Measurements from ENCODE around the gene HBA1.
"Not testable (repeated sequence)": the region's sequence is repeated elsewhere in the genome, so short reads cannot be mapped to it uniquely, and the experiment has no call there.

HBA1 gene

GRCh38 chr16:173211-173854 is 3.1 kb upstream of the HBA1 start:
- H3K4me3 ChIP-seq (ENCODE audit: low read depth, low read length); DNase-seq (ENCODE audit: low read depth): not testable (repeated sequence)

GRCh38 chr16:173928-174769 is 2.3 kb upstream of the HBA1 start:
- not testable (repeated sequence) for H3K4me3 ChIP-seq (ENCODE audit: low read depth, low read length); DNase-seq (ENCODE audit: low read depth)

- no peak overlapping the region for H3K4me3 ChIP-seq (ENCODE audit: low read depth, low read length)
- DNase-seq (ENCODE audit: low read depth) = no peak
Observed at GRCh38 chr16:175011-175949, 1.2 kb upstream of the HBA1 start.

- DNase-seq (ENCODE audit: low read depth); H3K4me3 ChIP-seq (ENCODE audit: low read depth, low read length): not testable (repeated sequence)
Observed at GRCh38 chr16:176006-176405, 474 bp upstream of the HBA1 start.

GRCh38 chr16:177394-177822 is 928 bp downstream of the HBA1 start:
- DNase-seq (ENCODE audit: low read depth) = no peak
- no peak overlapping the region for H3K4me3 ChIP-seq (ENCODE audit: low read depth, low read length)

- DNase-seq (ENCODE audit: low read depth) = no peak
Observed at GRCh38 chr16:177981-178667, 1.6 kb downstream of the HBA1 start.

GRCh38 chr16:178668-179015 is 2.2 kb downstream of the HBA1 start:
- no peak for DNase-seq (ENCODE audit: low read depth)
- H3K4me3 ChIP-seq (ENCODE audit: low read depth, low read length) = no peak overlapping the region

More at GRCh38 chr16:177981-178667, 1.6 kb downstream of the HBA1 start:
- no peak overlapping the region for H3K4me3 ChIP-seq (ENCODE audit: low read depth, low read length)

- no peak overlapping the region for H3K4me3 ChIP-seq (ENCODE audit: low read depth, low read length)
- DNase-seq (ENCODE audit: low read depth) = no peak
Observed at GRCh38 chr16:179211-180092, 3.0 kb downstream of the HBA1 start.

GRCh38 chr16:180101-180675 is 3.7 kb downstream of the HBA1 start, which contains the start of gene HBQ1:
TSS of gene HBQ1 (plus strand) at chr16:180459. CDS start at chr16:180487, 28 bp downstream.
- H3K4me3 ChIP-seq (ENCODE audit: low read depth, low read length) = peak within 1 kb of the TSS; percentile 46
- no peak for DNase-seq (ENCODE audit: low read depth)

GRCh38 chr16:180681-181564 is 4.4 kb downstream of the HBA1 start:
- DNase-seq (ENCODE audit: low read depth) = no peak
- H3K4me3 ChIP-seq (ENCODE audit: low read depth, low read length) = peak overlapping the region; percentile 46

- DNase-seq (ENCODE audit: low read depth) = no peak
- H3K4me3 ChIP-seq (ENCODE audit: low read depth, low read length) = peak overlapping the region; percentile 46
Observed at GRCh38 chr16:181565-182021, 5.1 kb downstream of the HBA1 start.

- H3K4me3 ChIP-seq (ENCODE audit: low read depth, low read length) = no peak overlapping the region
- DNase-seq (ENCODE audit: low read depth) = no peak
Observed at GRCh38 chr16:183005-183404, 6.5 kb downstream of the HBA1 start.

GRCh38 chr16:185213-185612 is 8.7 kb downstream of the HBA1 start:
- no peak for DNase-seq (ENCODE audit: low read depth)
- H3K4me3 ChIP-seq (ENCODE audit: low read depth, low read length) = no peak overlapping the region

GRCh38 chr16:185691-186090 is 9.2 kb downstream of the HBA1 start:
- no peak for DNase-seq (ENCODE audit: low read depth)

GRCh38 chr16:187330-187729 is 10.8 kb downstream of the HBA1 start:
- no peak overlapping the region for H3K4me3 ChIP-seq (ENCODE audit: low read depth, low read length)
- DNase-seq (ENCODE audit: low read depth) = no peak

More at GRCh38 chr16:185691-186090, 9.2 kb downstream of the HBA1 start:
- no peak overlapping the region for H3K4me3 ChIP-seq (ENCODE audit: low read depth, low read length)

GRCh38 chr16:188674-189073 is 12.2 kb downstream of the HBA1 start:
- no peak overlapping the region for H3K4me3 ChIP-seq (ENCODE audit: low read depth, low read length)
- no peak for DNase-seq (ENCODE audit: low read depth)

- DNase-seq (ENCODE audit: low read depth) = no peak
- H3K4me3 ChIP-seq (ENCODE audit: low read depth, low read length) = no peak overlapping the region
Observed at GRCh38 chr16:189604-190186, 13.2 kb downstream of the HBA1 start.

All from skeletal muscle cell (primary cell).